Endodermal cell (in vitro differentiated cells): ENCODE data around the gene PRKD2. TPM values are rescaled to one million over a fixed set of nuclear protein-coding genes. Genes with fewer than 3 reads are reported as not detected.
A peak's percentile ranks its signal among the peaks of the same experiment; 100 is the strongest.

ENCODE experiments used
- DNase-seq: peaks from one replicate; pipeline ENCODE4 v3.0.0-alpha.2; 2017
- H3K27ac ChIP-seq: 2 replicates; pipeline ENCODE4 v1.5.1; 2013; ENCODE audit warnings: mild to moderate bottlenecking, low read depth, low read length, moderate library complexity
- H3K27me3 ChIP-seq: 2 replicates; pipeline ENCODE4 v1.6.1; 2013; ENCODE audit warnings: mild to moderate bottlenecking, low read length, moderate library complexity; ENCODE audit not compliant: insufficient read depth, control insufficient read depth, poor library complexity, severe bottlenecking
- H3K36me3 ChIP-seq: 2 replicates; pipeline ENCODE4 v1.7.0; 2013; ENCODE audit warnings: mild to moderate bottlenecking, low read length, moderate library complexity; ENCODE audit not compliant: control insufficient read depth, insufficient read depth
- H3K4me1 ChIP-seq: one replicate; pipeline ENCODE4 v1.7.0; 2013; ENCODE audit warnings: low read length; ENCODE audit not compliant: control insufficient read depth, insufficient read depth
- H3K4me3 ChIP-seq: 2 replicates; pipeline ENCODE4 v1.5.1; 2013; ENCODE audit warnings: mild to moderate bottlenecking, low read length, moderate library complexity
- H3K9ac ChIP-seq: 2 replicates; pipeline ENCODE4 v1.6.1; 2013; ENCODE audit warnings: mild to moderate bottlenecking, low read length, moderate library complexity; ENCODE audit not compliant: poor library complexity, severe bottlenecking; ENCODE audit errors: extremely low read depth
- H3K9me3 ChIP-seq: 2 replicates; pipeline ENCODE4 v1.6.1; 2013; ENCODE audit warnings: mild to moderate bottlenecking, low read length, moderate library complexity; ENCODE audit not compliant: control insufficient read depth
- H3K27ac Mint-ChIP-seq: 2 replicates; pipeline ENCODE4 v1.8.0; 2020; ENCODE audit warnings: mixed read lengths
- H3K27me3 Mint-ChIP-seq: 2 replicates; pipeline ENCODE4 v1.8.0; 2021; ENCODE audit warnings: mild to moderate bottlenecking, mixed read lengths; ENCODE audit not compliant: insufficient read depth
- H3K36me3 Mint-ChIP-seq: 2 replicates; pipeline ENCODE4 v1.8.0; 2020; ENCODE audit warnings: low read depth, mixed read lengths
- H3K4me1 Mint-ChIP-seq: 2 replicates; pipeline ENCODE4 v1.8.0; 2020; ENCODE audit warnings: mixed read lengths
- H3K4me3 Mint-ChIP-seq: 2 replicates; pipeline ENCODE4 v1.8.0; 2020; ENCODE audit warnings: mild to moderate bottlenecking, moderate library complexity, mixed read lengths
- H3K9me3 Mint-ChIP-seq: 2 replicates; pipeline ENCODE4 v1.8.0; 2020; ENCODE audit warnings: mild to moderate bottlenecking, mixed read lengths
- whole genome bisulfite sequencing, 2 experiments: methylation state at CpG; one replicate each; pipeline versions ENCODE4 v1.1.5 to v1.1.7; 2013; ENCODE audit warnings: missing lambda C conversion rate in 2 of 2, mixed read lengths in 1 of 2; ENCODE audit not compliant: insufficient coverage in 1 of 2, insufficient read length in 1 of 2; 5-methylcytosine and 5-hydroxymethylcytosine counted together
- total RNA-seq, 2 donors: library from RNA; stranded (reverse); fragmentation: NEBNext Ultra II Directional in 1 of 2; extraction: Animal tissue kit (Norgen Biotek cat#: 25700) in 1 of 2; gene quantifications; 2 replicates in 1 of 2; 3 replicates in 1 of 2; pipeline ENCODE4 v1.2.1, GENCODE V29; 2021
- TF ChIP-seq, protein P1 (sequence below): fragments of 200-600 bp; sonication (generic); conservative IDR thresholded peaks from 2 replicates; pipeline ENCODE4 v1.5.0; 2021; ENCODE audit warnings: antibody characterized with exemption, mild to moderate bottlenecking

PRKD2 gene
- total RNA-seq, 2 donors from 2014 or later = 80.5 to 90.8 TPM

DNA sequence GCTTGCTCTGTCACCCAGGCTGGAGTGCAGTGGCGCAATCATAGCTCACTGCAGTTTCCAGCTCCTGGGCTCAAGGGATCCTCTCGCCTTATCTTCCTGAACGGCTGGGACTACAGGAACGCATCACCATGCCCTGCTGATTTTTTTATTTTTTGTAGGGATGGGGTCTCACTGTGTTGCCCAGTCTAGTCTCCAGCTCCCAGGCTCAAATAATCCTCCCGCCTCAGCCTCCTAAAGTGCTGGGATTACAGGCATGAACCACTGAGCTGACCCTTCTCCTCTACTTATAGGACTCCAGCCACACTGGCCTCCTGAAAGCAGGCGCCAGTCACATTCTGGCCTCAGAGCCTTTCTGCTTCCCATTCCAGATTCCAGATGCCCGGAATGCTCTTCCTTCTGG, 66.5 kb downstream of the PRKD2 start:
- Histone ChIP-seq H3K9ac (no peak overlapping the region), H3K4me3 (no peak overlapping the region), H3K27ac (no peak overlapping the region), H3K9me3 (peaks cover 10% of the 10 kb centered on the region), H3K36me3 (no peaks in the 10 kb centered on the region), H3K4me1 (no peaks in the 10 kb centered on the region), H3K27me3 (peaks cover 51% of the 10 kb centered on the region)
- 89 to 95% methylated on average over 5 to 7 of the region's 7 CpGs for WGBS, 2 experiments
- Mint-ChIP-seq H3K4me3 (no peak overlapping the region), H3K27ac (no peak overlapping the region), H3K36me3 (peaks cover 5% of the 10 kb centered on the region), H3K9me3 (peaks cover 33% of the 10 kb centered on the region), H3K27me3 (peaks cover 72% of the 10 kb centered on the region), H3K4me1 (peaks cover 3% of the 10 kb centered on the region)
- DNase-seq = no peak
- TF ChIP-seq, protein P1, sequence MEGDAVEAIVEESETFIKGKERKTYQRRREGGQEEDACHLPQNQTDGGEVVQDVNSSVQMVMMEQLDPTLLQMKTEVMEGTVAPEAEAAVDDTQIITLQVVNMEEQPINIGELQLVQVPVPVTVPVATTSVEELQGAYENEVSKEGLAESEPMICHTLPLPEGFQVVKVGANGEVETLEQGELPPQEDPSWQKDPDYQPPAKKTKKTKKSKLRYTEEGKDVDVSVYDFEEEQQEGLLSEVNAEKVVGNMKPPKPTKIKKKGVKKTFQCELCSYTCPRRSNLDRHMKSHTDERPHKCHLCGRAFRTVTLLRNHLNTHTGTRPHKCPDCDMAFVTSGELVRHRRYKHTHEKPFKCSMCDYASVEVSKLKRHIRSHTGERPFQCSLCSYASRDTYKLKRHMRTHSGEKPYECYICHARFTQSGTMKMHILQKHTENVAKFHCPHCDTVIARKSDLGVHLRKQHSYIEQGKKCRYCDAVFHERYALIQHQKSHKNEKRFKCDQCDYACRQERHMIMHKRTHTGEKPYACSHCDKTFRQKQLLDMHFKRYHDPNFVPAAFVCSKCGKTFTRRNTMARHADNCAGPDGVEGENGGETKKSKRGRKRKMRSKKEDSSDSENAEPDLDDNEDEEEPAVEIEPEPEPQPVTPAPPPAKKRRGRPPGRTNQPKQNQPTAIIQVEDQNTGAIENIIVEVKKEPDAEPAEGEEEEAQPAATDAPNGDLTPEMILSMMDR = no peak

DNA sequence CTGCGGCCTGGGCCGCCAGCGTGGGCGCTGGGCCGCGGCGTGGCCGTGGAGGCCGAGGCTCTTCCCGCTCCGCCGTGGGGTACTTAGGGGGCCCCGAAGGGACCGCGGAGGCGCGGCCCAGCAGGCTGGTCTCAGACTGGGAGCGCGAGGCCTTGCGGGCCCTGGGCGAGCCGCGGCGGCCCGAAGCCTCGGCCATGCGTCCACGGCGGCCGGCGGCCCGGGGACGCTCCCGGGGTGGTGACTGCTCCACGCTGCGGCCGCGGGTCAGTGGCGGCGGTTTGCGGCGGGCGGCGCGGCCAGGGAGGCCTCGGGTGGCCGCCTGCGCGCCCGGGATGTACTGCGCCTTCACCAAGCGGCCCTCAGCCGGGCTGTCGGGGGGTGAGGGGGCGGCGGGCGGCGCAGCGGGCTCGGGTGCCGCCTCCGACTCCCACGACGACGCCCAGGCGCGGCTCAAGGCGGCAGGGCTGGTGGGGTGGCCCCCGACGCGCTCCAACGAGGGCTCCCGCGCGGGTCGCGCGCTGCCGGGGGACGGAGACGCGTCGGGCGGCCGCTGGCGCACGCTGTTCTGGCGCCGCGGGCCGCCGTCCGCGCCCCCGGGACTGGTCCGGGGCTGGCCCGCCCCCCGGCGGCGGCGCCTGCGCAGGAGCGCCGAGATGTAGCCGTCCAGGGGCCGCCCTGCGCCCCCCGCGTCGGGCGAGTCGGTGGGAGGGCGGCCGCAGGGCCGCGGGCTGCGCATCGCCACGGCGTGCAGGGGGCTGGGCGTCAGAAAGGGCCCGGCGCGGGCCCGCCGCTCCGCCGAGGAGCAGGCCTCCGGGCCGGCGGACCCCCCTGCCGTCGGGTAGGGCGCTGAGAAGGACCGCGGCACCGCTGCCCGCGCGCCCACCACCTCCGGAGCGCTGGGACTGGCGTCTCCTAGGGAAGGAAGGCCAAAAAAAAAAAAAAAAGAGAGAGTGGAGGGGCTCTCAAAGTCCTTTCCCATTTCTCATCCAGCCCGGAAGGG, 67.7 kb downstream of the PRKD2 start:
- H3K36me3 Mint-ChIP-seq = peaks cover 5% of the 10 kb centered on the region
- no peak overlapping the region for H3K4me3 ChIP-seq
- no peak for DNase-seq
- H3K9me3 Mint-ChIP-seq = peaks cover 33% of the 10 kb centered on the region
- peaks cover 63% of the 10 kb centered on the region for H3K27me3 ChIP-seq
- no peak overlapping the region for H3K27ac Mint-ChIP-seq
- no peaks in the 10 kb centered on the region for H3K36me3 ChIP-seq
- H3K9me3 ChIP-seq = peaks cover 10% of the 10 kb centered on the region
- H3K4me3 Mint-ChIP-seq = peak overlapping the region; percentile 16
- TF ChIP-seq, protein P1 = no peak
- H3K27me3 Mint-ChIP-seq = peaks cover 84% of the 10 kb centered on the region
- H3K4me1 Mint-ChIP-seq = no peaks in the 10 kb centered on the region
- H3K27ac ChIP-seq = no peak overlapping the region
- H3K4me1 ChIP-seq = no peaks in the 10 kb centered on the region
- no peak overlapping the region for H3K9ac ChIP-seq
- WGBS, 2 experiments = 14 to 17% methylated on average over 18 to 143 of the region's 144 CpGs

DNA sequence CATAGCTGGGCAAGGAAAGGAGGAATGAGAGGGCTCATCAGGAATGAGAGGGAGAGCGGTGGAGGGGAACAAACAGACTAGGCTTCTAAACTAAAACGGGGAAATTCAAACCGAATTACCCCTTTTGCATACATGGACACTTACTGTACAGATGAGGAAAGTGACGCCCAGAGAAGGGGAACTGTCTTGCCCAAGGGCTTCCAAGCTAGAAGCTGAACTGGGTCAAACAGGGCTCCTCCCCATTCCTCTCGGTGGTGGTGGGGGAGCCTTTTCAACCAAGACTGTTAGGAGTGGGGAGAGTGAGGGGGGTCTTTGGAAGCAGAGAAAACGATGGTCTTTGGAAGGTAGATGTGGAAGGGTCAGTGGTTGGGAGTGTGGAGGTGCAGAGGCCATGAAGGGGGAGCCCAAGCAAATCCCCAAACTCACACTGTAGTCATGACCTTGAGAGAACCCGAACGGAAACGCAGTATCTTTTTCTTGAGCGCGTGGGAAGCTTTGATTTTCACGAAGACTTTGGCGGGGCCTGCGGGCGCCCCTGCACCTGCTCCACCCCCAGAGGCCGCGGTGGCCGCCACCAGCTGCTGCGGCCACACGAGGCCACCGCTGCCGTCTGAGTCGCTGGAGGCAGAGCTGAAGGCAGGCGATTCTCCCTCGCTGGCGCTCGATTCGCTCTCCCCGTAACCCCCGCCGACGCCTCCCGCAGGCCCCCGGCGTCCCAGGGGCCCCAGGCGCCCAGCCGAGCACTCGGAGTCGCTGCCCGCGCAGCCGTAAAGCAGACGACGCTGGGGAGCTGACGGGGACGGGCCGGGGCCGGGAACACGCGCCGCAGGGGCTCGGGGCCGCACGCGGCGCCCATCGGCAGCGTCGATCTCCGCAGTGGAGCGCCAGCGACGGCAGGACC, 68.6 kb downstream of the PRKD2 start:
- peaks cover 85% of the 10 kb centered on the region for H3K27me3 Mint-ChIP-seq
- H3K27ac Mint-ChIP-seq = no peak overlapping the region

More for the DNA sequence above, 68.6 kb downstream of the PRKD2 start:
- peaks cover 5% of the 10 kb centered on the region for H3K36me3 Mint-ChIP-seq
- H3K4me3 ChIP-seq = no peak overlapping the region
- peaks cover 10% of the 10 kb centered on the region for H3K9me3 ChIP-seq
- TF ChIP-seq, protein P1 = no peak
- no peak for DNase-seq
- H3K9me3 Mint-ChIP-seq = peaks cover 33% of the 10 kb centered on the region
- H3K36me3 ChIP-seq = no peaks in the 10 kb centered on the region
- H3K4me3 Mint-ChIP-seq = peak overlapping the region; percentile 19
- no peak overlapping the region for H3K9ac ChIP-seq
- H3K4me1 Mint-ChIP-seq = no peaks in the 10 kb centered on the region
- WGBS, 2 experiments = 29 to 34% methylated on average over 32 to 63 of the region's 63 CpGs
- H3K27ac ChIP-seq = no peak overlapping the region
- H3K27me3 ChIP-seq = peaks cover 63% of the 10 kb centered on the region
- no peaks in the 10 kb centered on the region for H3K4me1 ChIP-seq
